Measurements from ENCODE around the gene CASP10. TPM values are rescaled to one million over a fixed set of nuclear protein-coding genes. Genes with fewer than 3 reads are reported as not detected.
A peak's percentile ranks its signal among the peaks of the same experiment; 100 is the strongest.

Gene CASP10
- polyA plus RNA-seq, 1 of the 3 experiments (the other 2 are of a cell fraction): 0.12 TPM

GRCh38 chr2:201260302-201260800 is 77.4 kb downstream of the CASP10 start, which contains the start of gene CASP8:
CASP8 (plus strand) TSS chr2:201260536; CDS start chr2:201266487, 5,951 bp downstream.
- H3K4me2 ChIP-seq: peak within 1 kb of the TSS; percentile 89

GRCh38 chr2:201261471-201261870 is 78.5 kb downstream of the CASP10 start:
- POLR2A ChIA-PET: no interaction called here
- CTCF ChIA-PET: interaction anchor here (0.6 kb wide), 2 partner anchors 448 to 739 kb away, joined by 3 read pairs; no protein-coding TSS in a partner anchor
- H2AFZ ChIP-seq (ENCODE audit: low read depth): no peak overlapping the region

More at GRCh38 chr2:201260302-201260800, 77.4 kb downstream of the CASP10 start, which contains the start of gene CASP8:
- POLR2A ChIA-PET: interaction anchor here (1.3 kb wide), 1 partner anchor 13 kb away, joined by 3 read pairs; no protein-coding TSS in a partner anchor
- Histone ChIP-seq H2AFZ (ENCODE audit: low read depth) (no peak within 1 kb of the TSS), H3K9ac (no peak within 1 kb of the TSS), H3K4me1 (ENCODE audit: control insufficient read depth in 1 of 2, insufficient read depth in 2 of 2, low read depth in 1 of 2, low read length in 1 of 2) (peaks cover 0 to 15% of the 10 kb centered on the region in 2 experiments; a peak in 2 of 4 replicates), H3K9me3 (no peaks in the 10 kb centered on the region), H4K20me1 (ENCODE audit: insufficient read depth) (no peaks in the 10 kb centered on the region), H3K27ac (ENCODE audit: low read depth in 2 of 2, low read length in 1 of 2) (peak within 1 kb of the TSS in 1 of 2 experiments; percentile 96; a peak in 1 of 4 replicates), H3K9me2 (no peaks in the 10 kb centered on the region), H3K27me3 (ENCODE audit: insufficient read depth) (no peaks in the 10 kb centered on the region), H3K4me3 (ENCODE audit: low read depth in 2 of 2, low read length in 1 of 2) (peak within 1 kb of the TSS in 1 of 2 experiments; percentile 60; a peak in 1 of 4 replicates), H3K79me2 (ENCODE audit: insufficient read depth) (peaks cover 42% of the 10 kb centered on the region), H3K36me3 (replicated peaks in 1 of 2; ENCODE audit: control insufficient read depth in 1 of 2, insufficient read depth in 2 of 2, low read length in 1 of 2) (no peaks in the 10 kb centered on the region), H3F3A (replicated peaks; ENCODE audit: insufficient read depth) (peaks cover 17% of the 10 kb centered on the region)
- CTCF ChIA-PET: interaction anchor here (0.5 kb wide), 1 partner anchor 1056 kb away, joined by 3 read pairs; no protein-coding TSS in a partner anchor
- 92% methylated on average over 9 of the region's 10 CpGs for WGBS (ENCODE audit: low lambda C conversion rate)
- TF ChIP-seq TEAD4 (IDR thresholded peaks at IDR 0.05; ENCODE audit: borderline replicate concordance, insufficient read depth): no peak
- TF ChIP-seq NRF1 (IDR thresholded peaks at IDR 0.05; ENCODE audit: low read depth, low read length): no peak
- no peak for TF ChIP-seq RAD21 (IDR thresholded peaks at IDR 0.05; ENCODE audit: low read length)
- TF ChIP-seq CHD2 (IDR thresholded peaks at IDR 0.05; ENCODE audit: low read length, partially characterized antibody): no peak
- TF ChIP-seq RFX5 (IDR thresholded peaks at IDR 0.05; ENCODE audit: low read length): no peak
- no peak for TF ChIP-seq GABPA (IDR thresholded peaks at IDR 0.05; ENCODE audit: low read depth)
- DNase-seq: no peak

GRCh38 chr2:201261906-201262305 is 79.0 kb downstream of the CASP10 start:
- peaks cover 17% of the 10 kb centered on the region for H3F3A ChIP-seq (replicated peaks; ENCODE audit: insufficient read depth)
- WGBS (ENCODE audit: low lambda C conversion rate): 86% methylated on average over 2 of the region's 2 CpGs
- no peaks in the 10 kb centered on the region for H3K9me3 ChIP-seq
- TF ChIP-seq RXRA (IDR thresholded peaks at IDR 0.05; ENCODE audit: borderline replicate concordance, low read depth) (no peak), CTCF (IDR thresholded peaks at IDR 0.05) (no peak), MXI1 (IDR thresholded peaks at IDR 0.05; ENCODE audit: low read depth, low read length) (no peak), FOXM1 (IDR thresholded peaks at IDR 0.05; ENCODE audit: low read depth) (no peak), JUND (IDR thresholded peaks at IDR 0.05) (no peak), TAF1 (IDR thresholded peaks at IDR 0.05; ENCODE audit: borderline replicate concordance, low read depth, low read length) (no peak)
- peaks cover 0 to 5% of the 10 kb centered on the region in 2 experiments for H3K36me3 ChIP-seq (replicated peaks in 1 of 2; ENCODE audit: control insufficient read depth in 1 of 2, insufficient read depth in 2 of 2, low read length in 1 of 2)
- DNase-seq: no peak
- peaks cover 0 to 15% of the 10 kb centered on the region in 2 experiments; a peak in 2 of 4 replicates for H3K4me1 ChIP-seq (ENCODE audit: control insufficient read depth in 1 of 2, insufficient read depth in 2 of 2, low read depth in 1 of 2, low read length in 1 of 2)
- H3K27ac ChIP-seq (ENCODE audit: low read depth in 2 of 2, low read length in 1 of 2): no peak overlapping the region
- H3K4me3 ChIP-seq (ENCODE audit: low read depth in 2 of 2, low read length in 1 of 2): no peak overlapping the region
- ChIA-PET CTCF (interaction anchor here (0.6 kb wide), 2 partner anchors 447 to 740 kb away, joined by 3 read pairs; no protein-coding TSS in a partner anchor), POLR2A (no interaction called here)
- peak overlapping the region; percentile 18; the same call in 1 of the 2 replicates for H3K4me2 ChIP-seq
- H4K20me1 ChIP-seq (ENCODE audit: insufficient read depth): no peaks in the 10 kb centered on the region
- peaks cover 42% of the 10 kb centered on the region for H3K79me2 ChIP-seq (ENCODE audit: insufficient read depth)
- no peak overlapping the region for H3K9ac ChIP-seq
- no peaks in the 10 kb centered on the region for H3K27me3 ChIP-seq (ENCODE audit: insufficient read depth)
- H3K9me2 ChIP-seq: no peaks in the 10 kb centered on the region
- H2AFZ ChIP-seq (ENCODE audit: low read depth): no peak overlapping the region; the same call in 1 of the 2 replicates

More at GRCh38 chr2:201261471-201261870, 78.5 kb downstream of the CASP10 start:
- DNase-seq: no peak
- Histone ChIP-seq H3K27me3 (ENCODE audit: insufficient read depth) (no peaks in the 10 kb centered on the region), H3K4me2 (peak overlapping the region; percentile 18; the same call in 1 of the 2 replicates), H3K4me1 (ENCODE audit: control insufficient read depth in 1 of 2, insufficient read depth in 2 of 2, low read depth in 1 of 2, low read length in 1 of 2) (peaks cover 0 to 15% of the 10 kb centered on the region in 2 experiments; a peak in 2 of 4 replicates), H3K36me3 (replicated peaks in 1 of 2; ENCODE audit: control insufficient read depth in 1 of 2, insufficient read depth in 2 of 2, low read length in 1 of 2) (peaks cover 0 to 1% of the 10 kb centered on the region in 2 experiments), H3K9ac (no peak overlapping the region), H3K27ac (ENCODE audit: low read depth in 2 of 2, low read length in 1 of 2) (no peak overlapping the region), H3K9me3 (no peaks in the 10 kb centered on the region), H3K79me2 (ENCODE audit: insufficient read depth) (peaks cover 42% of the 10 kb centered on the region), H3K9me2 (no peaks in the 10 kb centered on the region), H4K20me1 (ENCODE audit: insufficient read depth) (no peaks in the 10 kb centered on the region), H3K4me3 (ENCODE audit: low read depth in 2 of 2, low read length in 1 of 2) (no peak overlapping the region), H3F3A (replicated peaks; ENCODE audit: insufficient read depth) (peaks cover 17% of the 10 kb centered on the region)
- TF ChIP-seq RCOR1 (IDR thresholded peaks at IDR 0.05; ENCODE audit: low read length): no peak
- 100% methylated on average over 3 of the region's 9 CpGs for WGBS (ENCODE audit: low lambda C conversion rate)

Measured in SK-N-SH (cell line).